HepG2 (cell line): Measurements from ENCODE around the gene ZNFX1. TPM values are rescaled to one million over a fixed set of nuclear protein-coding genes. Genes with fewer than 3 reads are reported as not detected.

Source experiments
- ATAC-seq: fragments of 200-7000 bp; cut with Tn5 transposase; 3 replicates; pipeline ENCODE4 v1.9.1; 2020; ENCODE audit warnings: mild to moderate bottlenecking, moderate library complexity
- BruUV-seq: library from RNA; stranded (reverse); fragments of 400-500 nt; replicated peaks from 2 replicates; lab custom pipeline; 2021; lab: Mats Ljungman, UMichigan
- CTCF ChIA-PET: fragments of 300-600 bp; formaldehyde crosslinking; extraction: SDS; loops from one replicate; lab custom pipeline; 2021; ENCODE audit warnings: low total read pairs, inconsistent platforms, low intra/inter-chr PET ratio; lab: Yijun Ruan, JAX
- POLR2A ChIA-PET: fragments of 350-600 bp; sonication (Branson Sonifier 250); formaldehyde crosslinking; loops from one replicate; lab custom pipeline; 2020; ENCODE audit warnings: antibody characterized with exemption, inconsistent platforms; lab: Yijun Ruan, JAX
- DNase-seq: peaks from one replicate; pipeline ENCODE4 v3.0.0-alpha.2; 2015; ENCODE audit warnings: low spot score
- FAIRE-seq: peaks from 3 replicates; lab custom pipeline; 2011; peaks lifted over from hg19 to GRCh38; lab: Jason Lieb, UNC
- H2AFZ ChIP-seq: one replicate; pipeline ENCODE4 v1.6.1; 2011; ENCODE audit warnings: low read length, inconsistent platforms
- H3K27ac ChIP-seq: fragments of 300-600 bp; 3 replicates; pipeline ENCODE4 v1.8.0; 2011; ENCODE audit warnings: mixed run types, mild to moderate bottlenecking, mixed read lengths, low read length, inconsistent platforms; ENCODE audit not compliant: insufficient read depth; ENCODE audit errors: extremely low read length
- H3K27me3 ChIP-seq, 2 experiments: fragments of 200-600 bp in 1 of 2; 2 replicates in 1 of 2; 3 replicates in 1 of 2; pipeline versions ENCODE4 v1.6.0 to v1.8.0; 2011; ENCODE audit warnings: low read length in 2 of 2, mild to moderate bottlenecking in 2 of 2, moderate library complexity in 2 of 2, inconsistent platforms in 1 of 2; ENCODE audit not compliant: insufficient read depth in 2 of 2, control insufficient read depth in 1 of 2
- H3K36me3 ChIP-seq, 2 experiments: fragments of 200-600 bp in 1 of 2; replicated peaks in 1 of 2; 2 replicates in 1 of 2; 3 replicates in 1 of 2; pipeline versions ENCODE4 v1.5.1 to v1.8.0; 2011; ENCODE audit warnings: low read length in 2 of 2, inconsistent platforms in 1 of 2; ENCODE audit not compliant: insufficient read depth in 2 of 2, control insufficient read depth in 1 of 2
- H3K4me1 ChIP-seq: 2 replicates; pipeline ENCODE4 v1.5.1; 2012; ENCODE audit warnings: low read length, inconsistent platforms; ENCODE audit not compliant: insufficient read depth
- H3K4me2 ChIP-seq: 2 replicates; pipeline ENCODE4 v1.6.0; 2011; ENCODE audit warnings: low read depth, low read length, inconsistent platforms
- H3K4me3 ChIP-seq, 3 experiments: fragments of 200-600 bp in 1 of 3; sonication (generic), shearing (Covaris generic) in 1 of 3; replicated peaks in 1 of 3; 2 replicates each; pipeline ENCODE4 v1.5.1; 2011 to 2016; ENCODE audit warnings: low read length in 3 of 3, inconsistent platforms in 2 of 3, low read depth in 2 of 3, mild to moderate bottlenecking in 2 of 3, control low read depth in 1 of 3, mixed read lengths in 1 of 3; ENCODE audit not compliant: insufficient read depth in 1 of 3
- H3K79me2 ChIP-seq: one replicate; pipeline ENCODE4 v1.6.1; 2011; ENCODE audit warnings: low read length, inconsistent platforms; ENCODE audit not compliant: insufficient read depth
- H3K9ac ChIP-seq: 2 replicates; pipeline ENCODE4 v1.6.0; 2011; ENCODE audit warnings: mild to moderate bottlenecking, low read depth, low read length, inconsistent platforms; ENCODE audit not compliant: insufficient read depth
- H3K9me3 ChIP-seq: 2 replicates; pipeline ENCODE4 v1.5.1; 2012; ENCODE audit warnings: mild to moderate bottlenecking, low read length
- H4K20me1 ChIP-seq: 2 replicates; pipeline ENCODE4 v1.6.0; 2011; ENCODE audit warnings: inconsistent platforms, mild to moderate bottlenecking, low read length, moderate library complexity; ENCODE audit not compliant: insufficient read depth
- BORCS8-MEF2B ChIP-seq: sonication (generic); formaldehyde crosslinking; IDR thresholded peaks from 2 replicates; pipeline ENCODE4 v1.8.0; 2022; ENCODE audit warnings: mild to moderate bottlenecking, missing genetic modification reagents
- HINFP ChIP-seq: sonication (generic); formaldehyde crosslinking; IDR thresholded peaks from 2 replicates; pipeline ENCODE4 v1.4.0; 2020; ENCODE audit warnings: low read depth, mild to moderate bottlenecking, missing genetic modification reagents
- MED13 ChIP-seq: sonication (generic); formaldehyde crosslinking; IDR thresholded peaks from 2 replicates; pipeline ENCODE4 v1.5.0; 2020; ENCODE audit warnings: missing genetic modification reagents
- NFIB ChIP-seq: sonication (generic); formaldehyde crosslinking; IDR thresholded peaks from 2 replicates; pipeline ENCODE4 v1.9.0; 2021; ENCODE audit warnings: missing genetic modification reagents, mild to moderate bottlenecking, borderline replicate concordance
- PHB2 ChIP-seq: fragments of 450-650 bp; IDR thresholded peaks from 2 replicates; pipeline ENCODE4 v1.6.1; 2018; ENCODE audit not compliant: partially characterized antibody
- POLR2AphosphoS2 ChIP-seq: IDR thresholded peaks from 2 replicates; pipeline ENCODE4 v1.6.1; 2011; ENCODE audit warnings: low read depth, low read length, improper control_type of control experiment
- RBFOX2 ChIP-seq: fragments of 200-400 bp; formaldehyde crosslinking; IDR thresholded peaks from 2 replicates; pipeline ENCODE4 v1.6.1; 2017; ENCODE audit warnings: low read depth, mild to moderate bottlenecking, low read length
- SIN3A ChIP-seq: IDR thresholded peaks from 2 replicates; pipeline ENCODE4 v1.6.1; 2011; ENCODE audit warnings: low read depth, mild to moderate bottlenecking, control low read depth, low read length, borderline replicate concordance
- SOX5 ChIP-seq: IDR thresholded peaks from 2 replicates; pipeline ENCODE4 v1.6.1; 2016; ENCODE audit warnings: borderline replicate concordance
- TBX2 ChIP-seq: sonication (generic); formaldehyde crosslinking; IDR thresholded peaks from 2 replicates; pipeline ENCODE4 v1.5.0; 2020; ENCODE audit warnings: missing genetic modification reagents, mild to moderate bottlenecking, borderline replicate concordance
- ZNF383 ChIP-seq: sonication (generic); formaldehyde crosslinking; IDR thresholded peaks from 2 replicates; pipeline ENCODE4 v1.4.0; 2020; ENCODE audit warnings: missing genetic modification reagents, mild to moderate bottlenecking, borderline replicate concordance
- ZNF556 ChIP-seq: sonication (generic); formaldehyde crosslinking; IDR thresholded peaks from 2 replicates; pipeline ENCODE4 v1.4.0; 2020; ENCODE audit warnings: mild to moderate bottlenecking, missing genetic modification reagents, borderline replicate concordance
- ZNF569 ChIP-seq: sonication (generic); formaldehyde crosslinking; IDR thresholded peaks from 2 replicates; pipeline ENCODE4 v1.5.0; 2020; ENCODE audit warnings: mild to moderate bottlenecking, missing genetic modification reagents, moderate library complexity, borderline replicate concordance
- ZNF577 ChIP-seq: sonication (generic); formaldehyde crosslinking; IDR thresholded peaks from 2 replicates; pipeline ENCODE4 v1.4.0; 2020; ENCODE audit warnings: mild to moderate bottlenecking, low read depth, missing genetic modification reagents, borderline replicate concordance
- ZNF704 ChIP-seq: sonication (generic); formaldehyde crosslinking; IDR thresholded peaks from 2 replicates; pipeline ENCODE4 v1.8.1; 2023; ENCODE audit warnings: mild to moderate bottlenecking, inconsistent platforms, moderate library complexity, missing genetic modification reagents, borderline replicate concordance
- ZNF772 ChIP-seq: sonication (generic); formaldehyde crosslinking; IDR thresholded peaks from 2 replicates; pipeline ENCODE4 v1.5.0; 2020; ENCODE audit warnings: mild to moderate bottlenecking, missing genetic modification reagents
- ZSCAN21 ChIP-seq: sonication (generic); formaldehyde crosslinking; IDR thresholded peaks from 2 replicates; pipeline ENCODE4 v1.8.0; 2022; ENCODE audit warnings: mild to moderate bottlenecking, missing genetic modification reagents, moderate library complexity, borderline replicate concordance
- WGBS: methylation state at CpG from one replicate; pipeline ENCODE4 v1.1.6; 2017; ENCODE audit warnings: low lambda C conversion rate; 5-methylcytosine and 5-hydroxymethylcytosine counted together
- in situ Hi-C: cut with HindIII; loops from 2 replicates; pipeline ENCODE4 v1.10.0; 2017; ENCODE audit warnings: low pct_unique_long_range_greater_than_20kb; ENCODE audit not compliant: extremely low pct_ligation_motif_present
- intact Hi-C: fragments of 100-400 bp; cut with micrococcal nuclease; formaldehyde crosslinking; loops from one replicate; pipeline ENCODE4 v1.10.0; 2022; ENCODE audit not compliant: unreplicated experiment
- polyA plus RNA-seq, 8 experiments: library from polyadenylated mRNA; depleted of rRNA in 3 of 8; stranded (reverse) in 7 of 8; unstranded in 1 of 8; fragments of >200 nt; fragmentation: Illumina TruSeq in 4 of 8; extraction: Trizol in 4 of 8; gene quantifications; 2 replicates each; pipeline versions ENCODE4 v1.2.1 to v1.2.3, GENCODE V29; 2011 to 2016; ENCODE audit warnings: low read depth in 4 of 8, missing spikeins in 1 of 8, mixed read lengths in 1 of 8; ENCODE audit not compliant: insufficient read depth in 1 of 8
- total RNA-seq, 5 experiments: library from RNA; depleted of rRNA; stranded (reverse); fragments of >200 nt; fragmentation: Illumina TruSeq; extraction: Trizol; gene quantifications; 2 replicates each; pipeline ENCODE4 v1.2.3, GENCODE V29; 2016; ENCODE audit warnings: low read depth in 1 of 5

Gene ZNFX1
- total and polyA plus RNA-seq, 2 of the 13 experiments (the other 11 are each of a cell fraction or from before 2014, with no cell fraction given), result 2.9 to 11.1 TPM

DNA sequence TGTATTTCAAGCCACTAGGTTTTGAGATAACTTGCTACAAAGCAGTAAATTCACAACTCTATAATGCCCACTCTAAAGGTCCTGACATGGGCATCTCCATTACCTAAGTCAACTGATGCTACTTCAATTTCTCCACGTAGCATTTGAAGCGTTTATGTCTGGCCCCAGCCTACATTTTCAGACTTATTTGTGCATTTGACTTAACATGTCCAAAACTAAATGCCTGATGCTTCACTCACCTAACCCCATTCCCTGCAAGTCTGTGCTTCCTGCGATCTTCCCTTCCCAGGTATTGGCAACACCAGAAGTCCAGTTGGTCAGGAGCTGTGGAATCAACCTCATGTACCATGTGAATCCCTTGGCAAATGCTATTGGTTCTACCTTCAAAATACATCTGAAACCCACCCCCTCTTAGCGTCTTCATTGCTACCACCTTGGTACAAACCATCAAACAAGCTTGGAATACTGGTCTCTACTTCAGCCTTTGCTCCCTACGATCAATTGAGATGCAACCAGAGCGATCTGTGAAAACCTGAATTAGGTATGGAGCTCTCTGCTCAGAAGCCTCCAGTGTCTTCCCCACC lies 12.8 kb upstream of the ZNFX1 start:
- H3K36me3 ChIP-seq, result peaks cover 39 to 55% of the 10 kb centered on the region in 2 experiments
- peak; percentile 7 for ATAC-seq
- no peak for DNase-seq
- peak overlapping the region; percentile 16 for H3K27ac ChIP-seq
- no peak for FAIRE-seq
- no peak overlapping the region for H3K4me3 ChIP-seq
- no peak overlapping the region for H3K4me2 ChIP-seq
- CTCF ChIA-PET, result no interaction called here
- in situ Hi-C loops (no loop called here), intact Hi-C loops (no loop called here)
- BruUV-seq, result no TSS peak
- POLR2A ChIA-PET, result interaction anchor here (0.5 to 4.2 kb wide), 2 partner anchors 10 to 11 kb away, joined by 3 to 46 read pairs; partner anchors contain the start of gene ZNFX1
- 95% methylated on average over 6 of the region's 6 CpGs for WGBS
- H3K27me3 ChIP-seq, result no peaks in the 10 kb centered on the region
- H3K9ac ChIP-seq, result no peak overlapping the region
- no peaks in the 10 kb centered on the region for H3K9me3 ChIP-seq
- no peak overlapping the region for H2AFZ ChIP-seq
- H3K79me2 ChIP-seq, result peaks cover 26% of the 10 kb centered on the region
- peaks cover 53% of the 10 kb centered on the region for H4K20me1 ChIP-seq
- H3K4me1 ChIP-seq, result peaks cover 30% of the 10 kb centered on the region
- peak; percentile 9; the same call in 1 of the 2 replicates for TF ChIP-seq POLR2AphosphoS2
- TF ChIP-seq MED13 (CRISPR knock-in tag), result 0 out of 2 replicates have a peak, but pooled peaks have one; percentile 12
- peak; percentile 62 for TF ChIP-seq RBFOX2
- no peak for TF ChIP-seq BORCS8-MEF2B (CRISPR knock-in tag)
- peak; percentile 58; the same call in 1 of the 2 replicates for TF ChIP-seq ZNF383 (CRISPR knock-in tag)
- no peak for TF ChIP-seq ZSCAN21 (CRISPR knock-in tag)
- TF ChIP-seq ZNF704 (CRISPR knock-in tag), result 0 out of 2 replicates have a peak, but pooled peaks have one; percentile 19
- TF ChIP-seq ZNF772 (CRISPR knock-in tag), result peak; percentile 34; the same call in 1 of the 2 replicates
- no peak for TF ChIP-seq PHB2
- TF ChIP-seq TBX2 (CRISPR knock-in tag), result 0 out of 2 replicates have a peak, but pooled peaks have one; percentile 17
- no peak for TF ChIP-seq HINFP (CRISPR knock-in tag)
- peak; percentile 60; the same call in 1 of the 2 replicates for TF ChIP-seq NFIB (CRISPR knock-in tag)
- 0 out of 2 replicates have a peak, but pooled peaks have one; percentile 25 for TF ChIP-seq ZNF556 (CRISPR knock-in tag)
- TF ChIP-seq ZNF569 (CRISPR knock-in tag), result no peak
- 0 out of 2 replicates have a peak, but pooled peaks have one; percentile 54 for TF ChIP-seq SIN3A
- TF ChIP-seq SOX5 (CRISPR knock-in tag), result no peak
- TF ChIP-seq ZNF577 (CRISPR knock-in tag), result peak; percentile 88; the same call in 1 of the 2 replicates
